Neutrophil (primary cell): ENCODE results near the gene NT5DC2.

Source experiments
- H3K27ac ChIP-seq: fragments of 200-600 bp; sonication (generic); 2 replicates; pipeline ENCODE4 v1.5.1; 2016; ENCODE audit warnings: mild to moderate bottlenecking, moderate library complexity
- H3K27me3 ChIP-seq: fragments of 200-600 bp; sonication (generic); 2 replicates; pipeline ENCODE4 v1.6.0; 2016; ENCODE audit warnings: mild to moderate bottlenecking
- H3K36me3 ChIP-seq: fragments of 200-600 bp; sonication (generic); 2 replicates; pipeline ENCODE4 v1.5.1; 2017
- H3K4me1 ChIP-seq, 2 experiments: fragments of 200-600 bp in 1 of 2; sonication (generic) in 1 of 2; 1 replicate in 1 of 2; 2 replicates in 1 of 2; pipeline versions ENCODE4 v1.5.1 to v1.6.1; 2013 to 2016; ENCODE audit warnings: low read depth in 1 of 2, low read length in 1 of 2, mild to moderate bottlenecking in 1 of 2, moderate library complexity in 1 of 2; ENCODE audit not compliant: control insufficient read depth in 1 of 2, insufficient read depth in 1 of 2
- H3K4me3 ChIP-seq, 2 experiments: fragments of 200-600 bp in 1 of 2; sonication (generic) in 1 of 2; 1 replicate in 1 of 2; 2 replicates in 1 of 2; pipeline ENCODE4 v1.5.1; 2013 to 2016; ENCODE audit warnings: low read depth in 1 of 2, low read length in 1 of 2, mild to moderate bottlenecking in 1 of 2, moderate library complexity in 1 of 2
- H3K9me3 ChIP-seq: fragments of 200-600 bp; sonication (generic); 2 replicates; pipeline ENCODE4 v1.5.1; 2016
- TF ChIP-seq, protein P1 (sequence below): fragments of 200-600 bp; sonication (generic); IDR thresholded peaks from 2 replicates; pipeline ENCODE4 v1.5.1; 2016; ENCODE audit warnings: antibody characterized with exemption

The NT5DC2 gene

DNA sequence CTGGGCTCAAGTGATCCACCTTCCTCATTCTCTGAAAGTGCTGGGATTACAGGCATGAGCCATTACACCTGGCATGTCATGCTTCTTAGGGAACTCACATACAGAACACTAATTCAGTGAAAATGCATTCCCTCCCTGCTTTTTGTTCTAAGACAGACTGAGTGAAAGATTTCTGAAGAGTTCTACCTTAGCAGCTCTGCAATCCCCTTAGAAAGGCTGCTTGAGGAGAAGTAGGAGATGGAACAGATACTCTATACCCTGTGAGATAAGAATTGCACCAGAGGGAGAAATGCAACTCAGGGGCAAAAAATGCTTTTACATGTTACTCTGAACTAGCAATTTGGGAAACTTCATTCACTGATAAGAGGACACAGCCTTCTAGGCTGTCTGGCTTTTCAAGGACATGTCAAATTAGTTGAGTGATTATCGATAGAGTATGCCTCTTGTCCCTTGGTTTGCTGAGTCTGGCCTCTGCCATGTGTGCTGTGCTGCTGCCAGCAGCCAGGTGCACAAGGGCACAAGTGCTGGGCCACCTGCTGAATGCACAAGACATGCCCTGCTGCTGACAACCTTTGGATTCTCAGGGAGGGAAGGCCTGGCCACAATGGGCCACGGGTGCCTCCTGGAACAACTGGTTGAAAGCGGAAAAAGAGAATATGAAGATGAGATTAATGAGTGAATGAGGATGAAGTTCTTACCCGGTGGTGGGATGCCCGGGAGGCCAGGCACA, 20.5 kb upstream of the NT5DC2 start:
- no peaks in the 10 kb centered on the region for H3K27me3 ChIP-seq
- no peak overlapping the region for H3K27ac ChIP-seq
- no peaks in the 10 kb centered on the region for H3K4me1 ChIP-seq
- H3K36me3 ChIP-seq, result peaks cover 86% of the 10 kb centered on the region
- TF ChIP-seq, protein P1, sequence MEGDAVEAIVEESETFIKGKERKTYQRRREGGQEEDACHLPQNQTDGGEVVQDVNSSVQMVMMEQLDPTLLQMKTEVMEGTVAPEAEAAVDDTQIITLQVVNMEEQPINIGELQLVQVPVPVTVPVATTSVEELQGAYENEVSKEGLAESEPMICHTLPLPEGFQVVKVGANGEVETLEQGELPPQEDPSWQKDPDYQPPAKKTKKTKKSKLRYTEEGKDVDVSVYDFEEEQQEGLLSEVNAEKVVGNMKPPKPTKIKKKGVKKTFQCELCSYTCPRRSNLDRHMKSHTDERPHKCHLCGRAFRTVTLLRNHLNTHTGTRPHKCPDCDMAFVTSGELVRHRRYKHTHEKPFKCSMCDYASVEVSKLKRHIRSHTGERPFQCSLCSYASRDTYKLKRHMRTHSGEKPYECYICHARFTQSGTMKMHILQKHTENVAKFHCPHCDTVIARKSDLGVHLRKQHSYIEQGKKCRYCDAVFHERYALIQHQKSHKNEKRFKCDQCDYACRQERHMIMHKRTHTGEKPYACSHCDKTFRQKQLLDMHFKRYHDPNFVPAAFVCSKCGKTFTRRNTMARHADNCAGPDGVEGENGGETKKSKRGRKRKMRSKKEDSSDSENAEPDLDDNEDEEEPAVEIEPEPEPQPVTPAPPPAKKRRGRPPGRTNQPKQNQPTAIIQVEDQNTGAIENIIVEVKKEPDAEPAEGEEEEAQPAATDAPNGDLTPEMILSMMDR, result no peak
- no peak overlapping the region for H3K4me3 ChIP-seq
- H3K9me3 ChIP-seq, result no peaks in the 10 kb centered on the region

DNA sequence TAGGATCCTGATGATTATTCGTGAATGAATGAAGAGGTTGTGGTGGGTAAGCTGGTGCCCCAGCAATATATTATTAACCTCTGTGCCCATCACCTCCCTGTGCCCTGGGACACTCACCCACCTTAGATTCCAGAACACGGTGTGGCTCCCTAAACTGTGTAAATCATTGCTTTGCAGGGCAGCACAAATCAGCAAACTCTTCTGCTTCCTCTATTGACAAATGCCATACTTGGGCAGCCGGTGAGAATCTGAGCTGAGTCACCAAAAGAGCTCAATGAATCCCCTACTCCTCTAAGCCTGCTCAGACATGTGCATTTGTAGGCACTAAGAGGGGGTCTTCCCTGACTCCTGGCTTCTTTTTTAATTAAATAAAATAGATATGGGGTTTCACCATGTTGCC, 18.4 kb upstream of the NT5DC2 start:
- Histone ChIP-seq H3K4me3 (no peak overlapping the region), H3K27me3 (no peaks in the 10 kb centered on the region), H3K4me1 (no peaks in the 10 kb centered on the region), H3K9me3 (no peaks in the 10 kb centered on the region), H3K27ac (no peak overlapping the region), H3K36me3 (peaks cover 87% of the 10 kb centered on the region)
- TF ChIP-seq, protein P1, result no peak

DNA sequence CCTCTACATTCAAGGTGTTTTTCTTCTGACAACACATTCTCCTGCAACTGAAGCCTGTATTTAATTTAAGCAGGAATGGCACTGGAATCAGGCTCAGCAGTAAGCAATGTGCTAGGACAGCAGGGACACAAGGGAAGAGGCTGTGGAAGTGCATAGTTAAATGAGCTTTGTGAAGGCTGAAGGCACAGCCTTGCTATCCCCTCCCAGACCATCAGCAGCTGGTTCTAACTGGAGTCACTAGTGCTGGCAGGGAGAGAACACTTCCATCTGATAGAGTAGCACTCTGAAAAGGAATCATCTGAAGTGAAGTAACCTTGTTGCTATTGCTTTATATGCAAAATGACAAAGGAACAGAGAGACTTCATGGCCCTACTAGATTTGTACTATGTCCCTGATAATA, 17.5 kb upstream of the NT5DC2 start:
- TF ChIP-seq, protein P1, result no peak
- Histone ChIP-seq H3K36me3 (peaks cover 90% of the 10 kb centered on the region), H3K27ac (no peak overlapping the region)

DNA sequence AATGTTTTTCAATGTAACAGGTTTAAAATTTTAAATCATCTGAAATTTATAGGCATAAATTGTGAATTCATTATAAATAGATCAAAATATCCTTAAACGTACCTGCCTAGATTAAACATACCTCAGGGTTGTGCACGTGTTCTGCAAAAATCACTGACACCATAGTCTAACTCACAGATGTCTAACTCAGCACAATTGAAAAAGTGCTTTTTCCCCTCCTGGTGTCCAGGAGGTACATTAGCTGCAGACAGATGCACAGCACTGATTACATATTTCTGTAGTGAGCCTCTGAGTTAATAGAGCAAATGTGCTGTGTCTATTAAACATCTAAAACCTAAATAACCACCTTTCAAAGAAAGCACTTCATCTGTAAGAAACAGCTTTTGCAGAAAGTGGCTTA, 13.5 kb upstream of the NT5DC2 start:
- Histone ChIP-seq H3K27ac (no peak overlapping the region), H3K4me1 (no peaks in the 10 kb centered on the region), H3K4me3 (no peak overlapping the region), H3K9me3 (no peaks in the 10 kb centered on the region), H3K36me3 (peaks cover 78% of the 10 kb centered on the region), H3K27me3 (no peaks in the 10 kb centered on the region)
- TF ChIP-seq, protein P1, result no peak

More for the DNA sequence above, 17.5 kb upstream of the NT5DC2 start:
- Histone ChIP-seq H3K4me1 (no peaks in the 10 kb centered on the region), H3K4me3 (no peak overlapping the region), H3K9me3 (no peaks in the 10 kb centered on the region), H3K27me3 (no peaks in the 10 kb centered on the region)

DNA sequence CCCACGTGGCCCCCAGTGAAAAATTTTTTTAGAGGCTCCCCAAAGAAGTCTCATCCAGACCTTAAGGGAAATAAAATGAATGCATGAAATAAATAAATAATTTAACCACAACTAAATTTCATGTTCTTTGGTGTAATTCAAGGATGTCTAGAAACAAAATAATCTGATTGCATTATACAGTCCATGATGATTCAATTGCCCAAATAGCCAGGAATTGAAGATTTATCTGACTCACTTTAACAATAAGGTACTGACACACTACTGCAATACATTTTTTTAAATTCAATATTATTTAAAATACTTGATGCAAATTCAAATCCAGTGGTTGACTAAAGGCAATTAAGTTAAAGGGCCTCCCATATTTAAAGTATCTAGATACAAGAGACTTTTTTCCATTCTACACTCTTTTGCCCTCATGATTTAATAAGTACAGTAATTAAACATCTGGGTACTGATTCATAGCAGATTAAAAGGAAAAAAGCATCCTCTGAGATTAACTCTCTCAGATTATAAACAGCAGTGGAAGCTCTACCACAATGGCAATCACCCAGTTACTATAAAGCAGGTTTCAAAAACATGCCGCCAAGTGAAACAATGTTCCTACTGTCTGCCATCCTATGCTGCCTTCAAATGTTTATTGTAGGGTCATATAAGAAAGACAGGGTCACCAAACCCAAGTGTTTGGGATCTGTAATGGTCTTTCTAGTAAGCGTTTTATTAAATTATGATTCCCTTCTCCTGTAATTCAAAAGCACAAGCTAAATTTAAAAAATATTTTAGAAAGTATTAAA, 12.6 kb upstream of the NT5DC2 start:
- Histone ChIP-seq H3K4me1 (no peaks in the 10 kb centered on the region), H3K27ac (no peak overlapping the region), H3K4me3 (no peak overlapping the region), H3K27me3 (no peaks in the 10 kb centered on the region), H3K9me3 (no peaks in the 10 kb centered on the region), H3K36me3 (peaks cover 70% of the 10 kb centered on the region)
- TF ChIP-seq, protein P1, result no peak
